Activated T-helper 1 cell treated with anti-CD3 and anti-CD28 coated beads, Interleukin-12 subunit alpha, Interleukin-12 subunit beta, Interleukin-2, Interleukin-4 antibody, amounts not matched to agents 30 ng/mL and 10 ng/mL and 1 ng/mL, durations not matched to agents 14 hours and 24 hours and 36 hours (primary cell): ENCODE measurements around the gene ZSCAN4. TPM values are rescaled to one million over a fixed set of nuclear protein-coding genes. Genes with fewer than 3 reads are reported as not detected.
A peak's percentile ranks its signal among the peaks of the same experiment; 100 is the strongest.

Source experiments
- DNase-seq: peaks from one replicate; pipeline ENCODE4 v3.0.0; 2021; ENCODE audit warnings: low spot score
- H3K27ac Mint-ChIP-seq: one replicate; pipeline ENCODE4 v1.8.0; 2021; ENCODE audit warnings: mild to moderate bottlenecking, mixed read lengths
- H3K27me3 Mint-ChIP-seq: one replicate; pipeline ENCODE4 v1.8.0; 2022; ENCODE audit warnings: mild to moderate bottlenecking, moderate library complexity, mixed read lengths; ENCODE audit not compliant: insufficient read depth
- H3K36me3 Mint-ChIP-seq: one replicate; pipeline ENCODE4 v1.8.0; 2021; ENCODE audit warnings: low read depth, mixed read lengths
- H3K4me1 Mint-ChIP-seq: one replicate; pipeline ENCODE4 v1.8.0; 2021; ENCODE audit warnings: low read depth, mixed read lengths
- H3K4me3 Mint-ChIP-seq: one replicate; pipeline ENCODE4 v1.8.0; 2021; ENCODE audit warnings: mild to moderate bottlenecking, moderate library complexity, mixed read lengths
- H3K9me3 Mint-ChIP-seq: one replicate; pipeline ENCODE4 v1.8.0; 2021; ENCODE audit warnings: mixed read lengths
- intact Hi-C: fragments of 100-400 bp; cut with micrococcal nuclease; formaldehyde crosslinking; loops from one replicate; pipeline ENCODE4 v1.15.1; 2024
- total RNA-seq: library from RNA; stranded (reverse); gene quantifications from 2 replicates; pipeline ENCODE4 v1.2.3, GENCODE V29; 2022

ZSCAN4 gene
- not detected in 2 replicates for total RNA-seq

DNA sequence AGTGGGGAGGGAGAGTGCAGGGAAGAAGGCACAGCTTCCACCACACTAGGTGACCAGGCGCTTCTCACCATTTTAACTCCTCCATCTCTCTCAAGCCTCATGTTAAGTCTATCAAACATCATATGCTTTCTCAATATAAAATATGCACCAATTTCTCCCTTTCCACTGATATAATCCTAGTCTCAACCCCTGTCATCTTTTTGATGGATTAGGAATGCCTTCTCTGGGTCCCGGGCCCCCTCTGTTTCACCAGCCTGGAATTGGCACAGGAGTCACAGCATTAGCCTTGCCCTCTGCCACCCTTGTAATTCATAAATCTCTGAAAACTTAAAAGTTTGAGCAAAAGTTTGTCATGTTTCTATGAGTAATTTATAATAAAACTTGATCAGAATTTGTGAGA, at the start of gene ZSCAN4:
TSS of gene ZSCAN4 (plus strand) at position 301 of the 400 bp plus-strand sequence. CDS start 7,211 bp downstream, outside the sequence.
- Mint-ChIP-seq H3K27me3 (peaks cover 6% of the 10 kb centered on the region), H3K4me1 (no peaks in the 10 kb centered on the region)
- intact Hi-C loops = no loop called here

GRCh38 chr19:57620673-57621348, 47.9 kb upstream of the ZSCAN4 start:
- H3K27ac Mint-ChIP-seq = no peak overlapping the region
- H3K36me3 Mint-ChIP-seq = peaks cover 71% of the 10 kb centered on the region
- intact Hi-C loops = loop anchor here (5.0 kb wide), 1 partner anchor 509 kb away; no protein-coding TSS in a partner anchor
- H3K9me3 Mint-ChIP-seq = peaks cover 81% of the 10 kb centered on the region
- H3K4me3 Mint-ChIP-seq = no peak overlapping the region
- DNase-seq = no peak
- no peaks in the 10 kb centered on the region for H3K27me3 Mint-ChIP-seq
- H3K4me1 Mint-ChIP-seq = no peaks in the 10 kb centered on the region

More for the DNA sequence above, at the start of gene ZSCAN4:
- Mint-ChIP-seq H3K27ac (no peak within 1 kb of the TSS), H3K36me3 (no peaks in the 10 kb centered on the region), H3K4me3 (no peak within 1 kb of the TSS), H3K9me3 (peaks cover 9% of the 10 kb centered on the region)
- DNase-seq = no peak

DNA sequence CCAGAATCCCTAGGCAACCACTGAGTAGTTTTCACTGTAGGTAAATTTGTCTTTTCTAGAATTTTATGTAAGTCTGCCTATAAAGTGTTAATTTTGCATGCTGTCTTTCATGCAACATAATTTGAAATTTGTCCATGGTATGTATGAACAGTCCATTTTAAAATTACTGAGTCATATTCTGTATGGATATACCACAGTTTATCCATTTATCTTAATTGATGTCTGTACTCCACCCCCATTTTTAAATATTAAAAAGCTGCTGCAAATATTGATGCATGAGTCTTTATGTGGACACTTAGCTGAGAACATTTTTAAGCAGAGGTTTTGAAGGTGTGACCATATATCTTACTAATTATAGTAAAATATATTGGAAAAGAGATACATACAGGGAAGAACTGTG, 45.6 kb upstream of the ZSCAN4 start:
- H3K4me1 Mint-ChIP-seq = no peaks in the 10 kb centered on the region
- peaks cover 72% of the 10 kb centered on the region for H3K9me3 Mint-ChIP-seq
- H3K36me3 Mint-ChIP-seq = peaks cover 53% of the 10 kb centered on the region
- no peak for DNase-seq
- no peak overlapping the region for H3K4me3 Mint-ChIP-seq
- intact Hi-C loops = loop anchor here (5.0 kb wide), 1 partner anchor 511 kb away; no protein-coding TSS in a partner anchor
- H3K27ac Mint-ChIP-seq = no peak overlapping the region
- H3K27me3 Mint-ChIP-seq = no peaks in the 10 kb centered on the region

GRCh38 chr19:57632987-57633831, 35.5 kb upstream of the ZSCAN4 start, which contains the start of gene ZNF211:
TSS of gene ZNF211 (plus strand) at chr19:57633168. CDS start at chr19:57633347, 179 bp downstream.
- Mint-ChIP-seq H3K4me3 (peak within 1 kb of the TSS; percentile 89), H3K27me3 (no peaks in the 10 kb centered on the region), H3K4me1 (peaks cover 19% of the 10 kb centered on the region), H3K9me3 (peaks cover 47% of the 10 kb centered on the region), H3K36me3 (peaks cover 38% of the 10 kb centered on the region), H3K27ac (peak within 1 kb of the TSS; percentile 78)
- DNase-seq = peak; percentile 80
- intact Hi-C loops = loop anchor here (1.0 to 5.0 kb wide), 13 partner anchors 19 to 522 kb away; partner anchors contain the start of genes TRAPPC2B, ZNF134, ZNF17 and ZNF264

DNA sequence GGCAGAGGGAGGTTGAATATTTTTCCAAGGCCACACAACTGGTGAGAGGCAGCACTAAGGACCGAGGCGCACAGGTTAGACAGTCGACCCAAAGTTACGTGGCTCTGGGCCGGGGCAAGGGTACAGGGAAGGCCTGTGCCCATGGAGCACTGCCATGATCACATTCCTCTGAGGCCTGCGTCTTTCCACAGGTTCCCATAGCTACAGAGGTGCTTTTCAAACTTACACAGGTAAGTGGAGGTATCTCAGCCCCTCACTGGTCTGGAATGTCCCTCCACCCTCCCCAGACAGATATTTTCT, 35.0 kb upstream of the ZSCAN4 start:
- peaks cover 47% of the 10 kb centered on the region for H3K9me3 Mint-ChIP-seq
- H3K36me3 Mint-ChIP-seq = peaks cover 43% of the 10 kb centered on the region
- H3K4me3 Mint-ChIP-seq = peak overlapping the region; percentile 89
- no peak for DNase-seq
- no peaks in the 10 kb centered on the region for H3K27me3 Mint-ChIP-seq
- peak overlapping the region; percentile 78 for H3K27ac Mint-ChIP-seq
- peaks cover 19% of the 10 kb centered on the region for H3K4me1 Mint-ChIP-seq
- intact Hi-C loops = loop anchor here (1.0 to 5.0 kb wide), 13 partner anchors 19 to 522 kb away; partner anchors contain the start of genes TRAPPC2B, ZNF134, ZNF17 and ZNF264

DNA sequence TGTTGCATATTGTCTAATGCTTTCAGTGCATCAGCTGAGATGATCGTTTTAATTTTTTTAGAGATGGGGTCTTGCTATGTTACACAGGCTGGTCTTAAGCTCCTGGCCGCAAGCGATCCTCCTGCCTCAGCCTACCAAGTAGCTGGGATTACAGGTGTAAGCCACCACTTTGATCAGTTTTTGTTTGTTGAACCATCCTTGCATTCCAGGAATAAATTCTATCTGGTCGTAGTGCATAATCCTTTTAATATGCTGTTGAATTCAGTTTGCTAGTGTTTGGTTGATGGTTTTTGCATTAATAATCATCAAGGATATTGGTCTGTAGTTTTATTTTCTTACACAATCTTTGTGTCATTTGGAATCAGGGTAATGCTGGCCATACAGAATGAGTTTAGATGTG, 31.4 kb upstream of the ZSCAN4 start:
- intact Hi-C loops = no loop called here
- Mint-ChIP-seq H3K36me3 (peaks cover 76% of the 10 kb centered on the region), H3K4me3 (no peak overlapping the region), H3K27ac (no peak overlapping the region), H3K27me3 (no peaks in the 10 kb centered on the region), H3K9me3 (peaks cover 68% of the 10 kb centered on the region), H3K4me1 (peaks cover 19% of the 10 kb centered on the region)
- DNase-seq = no peak

DNA sequence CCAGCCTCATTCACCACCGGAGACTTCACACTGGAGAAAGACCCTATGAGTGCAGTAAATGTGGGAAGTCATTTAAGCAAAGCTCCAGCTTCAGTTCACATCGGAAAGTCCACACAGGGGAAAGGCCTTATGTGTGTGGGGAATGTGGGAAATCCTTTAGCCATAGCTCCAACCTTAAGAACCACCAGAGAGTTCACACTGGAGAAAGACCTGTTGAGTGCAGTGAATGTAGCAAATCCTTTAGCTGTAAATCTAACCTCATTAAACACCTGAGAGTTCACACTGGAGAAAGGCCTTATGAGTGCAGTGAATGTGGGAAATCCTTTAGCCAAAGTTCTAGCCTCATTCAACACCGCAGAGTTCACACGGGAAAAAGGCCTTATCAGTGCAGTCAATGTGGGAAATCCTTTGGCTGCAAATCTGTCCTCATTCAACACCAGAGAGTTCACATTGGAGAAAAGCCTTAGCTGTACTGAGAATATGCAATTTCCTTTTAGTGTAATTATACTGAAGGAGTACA, 27.0 kb upstream of the ZSCAN4 start:
- Mint-ChIP-seq H3K4me3 (no peak overlapping the region), H3K27ac (no peak overlapping the region), H3K27me3 (no peaks in the 10 kb centered on the region), H3K36me3 (peaks cover 60% of the 10 kb centered on the region), H3K4me1 (no peaks in the 10 kb centered on the region), H3K9me3 (peaks cover 77% of the 10 kb centered on the region)
- intact Hi-C loops = no loop called here
- DNase-seq = no peak

- Mint-ChIP-seq H3K4me1 (no peaks in the 10 kb centered on the region), H3K4me3 (no peak overlapping the region), H3K27me3 (no peaks in the 10 kb centered on the region), H3K27ac (no peak overlapping the region), H3K9me3 (peaks cover 77% of the 10 kb centered on the region), H3K36me3 (peaks cover 52% of the 10 kb centered on the region)
- intact Hi-C loops = no loop called here
- DNase-seq = no peak
Measured at GRCh38 chr19:57642396-57643046, 26.2 kb upstream of the ZSCAN4 start.

DNA sequence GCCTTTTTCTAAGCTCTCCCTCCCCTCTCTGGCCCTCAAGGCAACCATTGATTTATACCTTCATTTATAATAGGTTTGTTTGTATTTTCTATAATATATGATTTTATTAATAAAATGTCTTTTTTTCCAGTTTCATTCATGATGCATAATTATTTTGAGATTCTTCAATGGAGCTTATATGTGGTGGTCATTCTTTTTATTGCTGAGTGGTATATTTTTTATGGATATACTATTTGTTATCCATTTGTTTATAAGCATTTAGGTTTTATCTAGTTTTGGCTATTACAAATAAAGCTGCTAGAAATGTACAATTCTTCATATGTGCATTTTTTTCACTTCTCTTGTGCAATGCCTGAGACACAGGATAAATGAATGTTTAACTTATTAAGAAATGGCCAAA, 25.0 kb upstream of the ZSCAN4 start:
- intact Hi-C loops = no loop called here
- Mint-ChIP-seq H3K4me3 (no peak overlapping the region), H3K27me3 (no peaks in the 10 kb centered on the region), H3K36me3 (peaks cover 45% of the 10 kb centered on the region), H3K4me1 (no peaks in the 10 kb centered on the region), H3K9me3 (peaks cover 81% of the 10 kb centered on the region), H3K27ac (no peak overlapping the region)
- no peak for DNase-seq

DNA sequence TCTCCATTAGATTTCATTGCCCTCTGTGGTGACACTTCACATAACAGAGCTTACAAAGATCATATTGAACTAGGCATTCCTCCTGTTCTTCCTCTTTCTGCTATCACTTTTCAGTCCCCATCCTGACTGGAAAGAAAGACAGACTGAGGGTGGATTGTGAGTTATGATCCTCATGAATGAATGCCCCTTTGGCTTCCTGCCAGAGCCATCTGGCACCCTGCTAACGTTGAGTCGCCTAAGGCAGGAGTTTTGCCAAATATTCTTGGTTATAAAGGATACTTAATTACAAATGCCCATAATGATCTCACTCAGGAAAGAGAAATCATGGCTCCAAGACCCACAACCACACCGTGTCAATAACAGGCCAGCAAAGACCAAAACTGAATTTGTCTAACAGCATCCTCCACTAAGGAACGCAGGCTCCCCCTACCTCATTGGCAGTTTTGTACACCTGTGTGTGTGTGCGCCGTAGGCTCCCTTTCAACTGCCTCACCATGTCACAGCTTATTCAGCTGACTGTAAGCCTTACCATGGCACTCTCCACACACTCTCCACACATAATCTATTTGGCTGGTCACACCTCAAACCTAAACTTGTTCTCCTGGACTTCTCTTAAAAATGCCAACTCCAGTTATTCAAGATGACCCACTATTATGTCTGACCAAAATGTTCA, 20.3 kb upstream of the ZSCAN4 start:
- Mint-ChIP-seq H3K9me3 (peaks cover 66% of the 10 kb centered on the region), H3K27ac (no peak overlapping the region), H3K4me1 (no peaks in the 10 kb centered on the region), H3K36me3 (peaks cover 3% of the 10 kb centered on the region), H3K27me3 (no peaks in the 10 kb centered on the region), H3K4me3 (no peak overlapping the region)
- intact Hi-C loops = no loop called here
- no peak for DNase-seq

DNA sequence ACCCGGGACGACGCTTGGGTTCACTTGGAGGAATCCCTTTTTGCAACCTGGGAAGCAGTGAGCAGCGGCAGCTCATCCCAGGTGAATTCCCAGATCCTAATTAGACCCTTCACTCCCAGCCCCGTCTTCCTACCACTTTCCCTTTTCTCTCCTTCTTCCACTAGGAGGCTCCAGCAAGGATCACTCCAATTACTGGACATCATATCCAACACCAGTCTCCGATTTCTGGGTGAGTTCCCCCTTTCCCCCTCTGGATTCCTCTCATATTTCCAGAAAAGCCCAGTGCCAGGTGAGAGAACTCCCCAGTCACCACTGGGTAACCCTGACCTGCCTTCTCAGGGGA, 17.1 kb upstream of the ZSCAN4 start:
- intact Hi-C loops = no loop called here
- H3K9me3 Mint-ChIP-seq = peaks cover 80% of the 10 kb centered on the region
- H3K36me3 Mint-ChIP-seq = no peaks in the 10 kb centered on the region
- no peaks in the 10 kb centered on the region for H3K27me3 Mint-ChIP-seq
- no peak overlapping the region for H3K4me3 Mint-ChIP-seq
- no peak overlapping the region for H3K27ac Mint-ChIP-seq
- DNase-seq = no peak
- H3K4me1 Mint-ChIP-seq = no peaks in the 10 kb centered on the region

GRCh38 chr19:57653689-57654088, 15.0 kb upstream of the ZSCAN4 start:
- Mint-ChIP-seq H3K9me3 (peaks cover 67% of the 10 kb centered on the region), H3K27me3 (no peaks in the 10 kb centered on the region)

More at GRCh38 chr19:57653689-57654088, 15.0 kb upstream of the ZSCAN4 start:
- H3K27ac Mint-ChIP-seq = no peak overlapping the region
- no peak overlapping the region for H3K4me3 Mint-ChIP-seq
- H3K4me1 Mint-ChIP-seq = no peaks in the 10 kb centered on the region
- intact Hi-C loops = no loop called here
- no peak for DNase-seq
- no peaks in the 10 kb centered on the region for H3K36me3 Mint-ChIP-seq
